Femur (tissue), 1 donor: ENCODE results near the gene VAPA.

ENCODE experiments used
- DNase-seq: peaks from one replicate; pipeline ENCODE4 v3.0.0-alpha.2; 2017

VAPA gene

DNA sequence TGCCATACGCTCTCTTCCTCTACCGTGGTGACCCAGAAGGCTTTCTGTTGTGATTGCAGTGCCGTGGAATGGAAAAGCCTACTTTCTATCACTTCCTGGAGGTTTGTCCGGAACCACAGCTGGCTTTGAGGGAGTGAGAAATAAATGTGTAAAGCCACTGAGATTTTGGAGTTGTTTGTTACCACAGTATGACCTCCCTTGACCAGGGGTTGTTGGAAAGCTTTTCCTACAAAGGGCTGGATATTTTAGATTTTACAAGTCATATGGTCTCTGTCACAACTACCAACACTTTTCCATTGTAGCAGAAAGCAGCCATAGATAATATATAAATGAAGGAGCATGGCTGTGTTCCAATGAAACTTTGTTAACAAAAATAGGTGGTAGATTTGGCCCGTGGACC, 70.3 kb downstream of the VAPA start:
- no peak for DNase-seq

DNA sequence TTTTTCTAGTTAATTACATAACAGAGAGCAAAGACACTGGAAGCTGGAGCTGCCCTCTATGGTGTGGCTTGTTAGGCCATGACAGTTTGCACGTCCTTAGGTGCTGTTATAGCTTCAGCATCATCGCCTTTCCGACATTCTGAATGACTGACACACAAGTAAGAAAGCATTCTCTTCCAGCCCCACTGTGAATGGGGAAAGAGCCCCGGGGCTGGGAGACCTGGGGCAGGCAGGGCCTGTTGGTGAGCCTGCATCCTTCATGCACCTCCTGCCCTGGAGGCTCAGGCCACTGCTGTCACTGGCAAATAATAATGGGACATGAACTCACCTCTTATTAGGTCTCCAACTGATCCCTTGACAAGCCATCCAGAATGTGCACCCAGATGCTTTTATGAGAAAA, 71.8 kb downstream of the VAPA start:
- DNase-seq = no peak

DNA sequence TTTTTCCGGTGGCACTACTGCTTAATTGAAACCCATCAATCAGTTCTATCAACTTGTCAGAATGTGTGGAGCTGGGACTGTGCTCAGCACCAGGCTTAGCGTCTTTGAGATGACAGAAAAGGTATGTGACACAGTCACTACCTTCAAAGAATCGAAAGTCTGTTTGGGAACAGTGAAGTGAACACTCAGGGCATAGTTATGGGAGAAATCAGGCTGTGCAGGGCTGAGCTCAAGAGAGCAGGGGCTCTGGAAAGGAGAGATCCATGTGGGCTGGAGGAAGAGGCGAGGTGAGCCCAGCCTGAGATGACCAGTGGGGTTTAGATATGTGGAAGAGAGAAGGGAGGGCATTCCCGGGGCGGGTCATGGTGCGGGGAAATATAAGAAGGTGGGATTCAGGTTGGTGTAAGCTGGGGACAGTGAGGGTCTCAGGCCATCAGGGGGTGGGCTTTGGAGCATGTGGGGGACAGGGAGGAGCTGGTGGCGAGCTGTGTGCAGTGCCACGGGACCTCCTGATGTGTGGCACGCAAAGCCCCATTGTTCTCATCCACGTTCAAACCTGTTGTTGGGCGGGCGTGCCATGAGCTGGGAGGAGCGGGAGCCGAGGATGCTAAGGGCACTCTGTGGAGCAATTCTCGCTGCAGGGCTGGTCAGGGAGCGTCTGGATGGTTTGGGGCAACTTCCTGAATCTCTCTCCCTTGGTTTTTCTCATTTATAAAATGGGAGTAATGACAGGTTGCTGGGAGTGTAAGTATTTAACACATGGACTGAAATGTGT, 72.5 kb downstream of the VAPA start:
- no peak for DNase-seq

DNA sequence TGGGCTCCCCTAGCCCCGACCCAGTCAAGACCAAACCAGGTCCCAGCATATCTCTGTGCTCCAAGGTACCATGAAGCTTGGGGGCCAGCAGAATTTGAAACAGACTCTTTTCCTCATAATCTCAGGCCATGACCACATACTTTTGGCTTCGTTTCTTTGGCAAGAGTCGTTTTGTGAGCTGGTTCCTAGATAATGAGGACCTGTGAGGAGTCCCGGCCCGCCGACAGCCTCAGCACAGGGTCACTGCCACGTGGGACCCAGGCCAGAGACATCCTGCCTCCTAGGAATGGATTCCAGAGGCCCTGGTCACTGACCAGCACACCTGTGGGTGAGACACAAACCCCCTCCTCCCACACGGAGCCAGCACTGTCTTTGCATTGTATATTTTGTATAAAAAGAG, 73.5 kb downstream of the VAPA start:
- DNase-seq = no peak

DNA sequence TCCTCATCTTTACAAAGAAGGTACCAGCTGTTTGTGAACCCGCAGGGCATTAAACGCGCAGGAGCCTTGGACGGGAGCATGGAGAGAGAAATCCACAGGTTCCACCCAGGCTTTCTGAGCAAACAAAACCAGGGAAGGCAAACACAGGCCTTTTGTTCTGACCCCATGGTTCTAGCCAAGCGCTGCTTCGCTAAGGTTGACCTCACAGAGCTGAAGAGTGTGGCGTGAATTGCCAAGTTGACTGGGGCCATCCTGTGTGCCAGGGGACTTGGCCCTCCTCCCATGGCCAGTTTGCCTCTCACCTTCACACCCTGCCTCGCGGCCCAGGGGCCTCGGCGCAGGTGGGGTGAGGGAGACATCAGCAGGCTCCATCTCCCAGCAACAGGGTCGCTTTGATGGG, 74.1 kb downstream of the VAPA start:
- DNase-seq = no peak

DNA sequence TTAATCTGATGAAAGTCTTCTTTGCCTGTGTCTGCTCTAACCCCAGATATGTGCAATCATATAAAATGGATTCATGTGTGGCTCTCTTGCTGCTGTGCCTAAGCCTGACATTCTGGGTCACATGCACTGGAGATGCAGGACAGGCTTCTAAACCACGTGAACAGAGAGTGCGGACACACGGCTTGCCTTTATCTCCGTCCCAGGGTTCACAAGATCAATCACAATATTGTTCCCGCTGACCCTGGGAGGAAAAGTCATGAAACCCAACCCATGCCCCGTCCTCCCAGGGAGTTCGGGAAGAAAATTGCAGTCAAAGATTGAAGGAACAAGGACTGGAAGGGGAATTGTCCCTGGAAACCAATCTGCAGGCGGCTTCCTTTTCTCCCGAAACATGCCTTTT, 74.8 kb downstream of the VAPA start:
- no peak for DNase-seq

DNA sequence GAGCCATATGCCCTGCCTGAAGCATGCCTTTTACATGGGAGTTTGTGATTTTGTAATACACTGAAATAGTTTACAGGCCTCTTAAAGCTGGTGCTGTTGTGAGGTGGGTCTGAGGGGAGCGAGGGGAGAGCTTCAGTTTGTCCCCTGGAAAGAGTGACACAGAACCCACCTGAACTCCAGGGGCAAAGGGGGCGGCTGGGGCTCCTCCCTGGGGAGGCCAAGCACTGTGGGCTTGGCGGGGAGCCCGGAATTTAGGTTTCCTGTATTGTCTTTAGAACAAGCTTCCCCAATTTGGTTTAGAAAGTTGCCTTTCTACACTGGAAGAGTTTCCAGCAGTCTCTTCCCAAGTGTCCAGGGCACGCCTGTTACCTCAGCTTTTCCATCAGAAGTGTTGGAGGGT, 75.7 kb downstream of the VAPA start:
- no peak for DNase-seq

DNA sequence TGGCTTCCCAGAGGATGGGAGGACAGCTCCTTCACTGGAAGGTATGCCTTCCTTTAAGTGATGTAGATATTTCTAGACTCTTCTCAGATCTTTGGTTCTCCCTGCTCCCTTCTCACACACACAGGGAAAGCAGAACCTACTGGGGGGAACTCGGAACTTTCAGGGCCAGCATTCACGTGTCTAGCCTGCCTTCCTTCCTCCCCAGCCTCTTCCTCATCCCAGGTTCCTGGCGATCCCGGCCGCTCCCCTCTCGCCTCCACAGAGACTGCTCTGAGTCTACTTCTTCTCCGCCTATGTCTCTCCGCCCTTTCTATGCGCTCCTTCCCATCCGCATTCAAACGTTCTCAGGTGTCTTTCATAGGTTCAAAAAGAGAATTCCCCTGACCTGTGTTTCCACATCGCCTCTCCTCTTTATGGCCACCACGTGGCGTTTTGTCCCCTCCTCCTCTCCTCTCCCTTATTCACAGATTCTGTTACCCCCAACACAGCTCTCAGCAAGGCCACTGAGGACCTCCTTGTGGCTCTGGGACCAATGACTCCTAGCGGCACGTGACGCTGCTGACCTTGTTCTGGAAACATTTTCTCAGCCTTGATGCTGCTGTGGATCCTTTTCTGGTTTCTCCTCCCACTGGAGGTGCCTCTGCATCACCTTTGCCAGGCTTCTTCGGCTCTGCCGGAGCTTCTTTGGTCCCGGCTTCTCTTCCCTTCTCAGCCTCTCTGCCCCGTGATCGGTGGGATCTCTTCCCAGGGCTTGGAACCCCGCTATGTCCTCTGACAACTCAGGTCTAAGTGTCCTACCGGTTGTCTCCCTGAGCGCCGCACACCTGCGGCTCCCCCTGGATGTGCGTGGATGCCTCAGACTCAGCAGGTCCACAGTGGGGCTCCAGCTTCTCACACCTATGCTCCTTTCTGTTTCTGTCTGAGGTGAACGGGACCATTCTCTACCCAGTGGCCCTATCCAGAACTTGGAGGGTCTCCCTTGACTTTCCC, 77.5 kb downstream of the VAPA start:
- no peak for DNase-seq

DNA sequence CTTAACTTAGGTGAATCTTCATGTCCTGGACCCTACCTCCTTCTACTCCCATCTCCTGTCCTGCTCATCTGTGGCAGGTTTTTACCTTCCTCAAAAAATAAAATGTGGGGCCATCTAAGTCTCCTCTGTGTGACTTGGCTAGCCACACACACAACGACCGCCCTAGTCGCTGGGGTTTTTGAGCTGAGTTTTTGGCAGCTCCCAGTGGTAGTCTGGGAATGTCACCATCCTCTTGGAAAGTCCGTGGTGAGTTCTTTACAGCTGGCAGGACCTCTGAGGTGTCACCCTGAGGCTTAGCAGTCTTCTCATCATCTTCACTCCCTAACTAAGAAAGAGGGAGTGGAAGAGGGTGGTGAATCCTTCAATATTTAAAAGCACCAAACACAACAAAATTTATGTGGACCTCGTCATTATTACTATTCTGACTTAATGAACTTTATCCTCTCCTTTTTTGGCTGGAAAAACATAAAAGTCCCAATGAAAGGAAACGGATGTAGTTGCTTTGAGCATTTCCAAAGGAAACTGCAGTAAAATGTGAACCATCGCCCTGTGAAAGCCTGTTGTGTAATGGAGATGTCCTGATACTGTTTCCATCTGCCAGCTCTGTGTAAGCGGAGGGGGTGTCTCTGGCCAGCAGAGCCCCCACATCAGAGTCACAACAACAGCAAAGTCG, 78.6 kb downstream of the VAPA start:
- DNase-seq = no peak

DNA sequence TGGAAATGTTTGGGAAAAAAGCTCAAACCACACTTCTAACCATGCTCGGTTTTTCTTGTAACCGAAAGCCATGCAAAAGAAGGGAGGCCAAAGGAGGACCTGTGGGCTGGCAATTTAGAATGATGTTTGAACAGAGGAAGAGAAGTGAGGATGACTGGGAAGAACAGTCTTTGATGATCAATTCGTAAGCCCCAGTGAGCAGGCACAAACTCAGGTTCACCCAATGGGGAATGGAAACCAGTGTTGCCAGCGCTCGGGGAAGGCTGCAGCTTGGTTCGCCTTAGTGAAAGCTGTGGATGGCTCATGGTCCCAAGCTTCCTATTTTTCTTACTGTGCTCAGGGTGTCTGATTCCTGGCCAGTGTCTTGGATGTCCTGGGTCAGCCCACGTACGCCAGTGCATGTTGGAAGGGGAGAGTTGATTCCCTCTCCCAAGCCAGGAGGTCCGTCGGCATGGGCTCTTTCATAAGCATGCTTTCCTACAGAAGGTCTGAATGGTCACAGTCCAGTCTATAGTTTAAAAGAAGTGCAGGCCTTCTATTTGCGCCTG, 79.2 kb downstream of the VAPA start:
- no peak for DNase-seq

DNA sequence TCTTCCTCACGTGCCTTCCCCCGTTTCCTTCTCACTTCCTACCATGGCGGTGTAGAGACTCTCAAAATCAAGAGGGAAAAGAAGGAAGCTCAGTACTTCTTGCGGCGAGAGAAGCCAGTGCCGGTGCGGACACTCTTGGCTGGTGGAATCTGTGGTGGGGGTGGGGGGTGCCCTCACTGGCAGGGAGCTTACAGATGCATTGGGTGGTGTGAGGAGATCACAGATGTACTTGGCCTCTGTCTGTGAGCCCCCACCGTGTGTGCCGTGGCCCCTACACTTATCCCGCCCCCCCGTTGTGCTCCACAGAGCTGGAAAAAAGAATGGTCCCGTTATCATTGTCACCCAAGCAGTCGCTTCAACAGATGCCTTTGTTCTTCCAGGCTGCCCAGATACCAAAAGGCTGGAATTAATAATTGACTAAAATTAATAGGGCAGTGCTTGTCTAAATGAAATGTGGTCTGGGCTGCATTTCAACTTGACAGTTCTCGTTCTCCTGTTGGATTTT, 79.8 kb downstream of the VAPA start:
- DNase-seq = no peak

DNA sequence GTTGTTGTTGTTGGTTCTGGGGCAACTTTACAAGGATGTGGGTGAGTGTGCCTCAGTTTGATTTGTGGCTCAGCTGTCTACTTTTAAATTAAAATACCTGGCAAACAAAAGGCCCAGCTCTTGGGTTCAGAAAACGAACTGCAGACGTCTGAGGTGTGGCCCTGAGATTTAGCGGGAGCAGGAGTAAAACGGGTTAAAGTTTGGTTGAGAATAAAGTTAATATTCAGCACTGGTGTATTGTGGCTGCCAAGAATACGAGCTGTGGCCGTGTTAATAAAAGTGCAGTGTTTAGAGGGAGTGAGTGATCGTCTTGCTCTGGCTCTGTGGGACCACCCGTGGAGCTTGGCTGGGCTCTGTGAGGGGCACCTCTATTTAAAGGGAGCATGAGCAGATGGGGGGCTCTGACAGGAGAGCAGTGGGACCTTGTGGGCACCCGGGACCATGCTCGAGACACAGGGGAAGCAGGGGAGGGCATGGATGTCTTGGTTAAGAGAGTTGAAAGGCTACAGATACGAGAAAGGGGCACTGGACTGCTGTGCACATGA, 80.3 kb downstream of the VAPA start:
- DNase-seq = no peak

DNA sequence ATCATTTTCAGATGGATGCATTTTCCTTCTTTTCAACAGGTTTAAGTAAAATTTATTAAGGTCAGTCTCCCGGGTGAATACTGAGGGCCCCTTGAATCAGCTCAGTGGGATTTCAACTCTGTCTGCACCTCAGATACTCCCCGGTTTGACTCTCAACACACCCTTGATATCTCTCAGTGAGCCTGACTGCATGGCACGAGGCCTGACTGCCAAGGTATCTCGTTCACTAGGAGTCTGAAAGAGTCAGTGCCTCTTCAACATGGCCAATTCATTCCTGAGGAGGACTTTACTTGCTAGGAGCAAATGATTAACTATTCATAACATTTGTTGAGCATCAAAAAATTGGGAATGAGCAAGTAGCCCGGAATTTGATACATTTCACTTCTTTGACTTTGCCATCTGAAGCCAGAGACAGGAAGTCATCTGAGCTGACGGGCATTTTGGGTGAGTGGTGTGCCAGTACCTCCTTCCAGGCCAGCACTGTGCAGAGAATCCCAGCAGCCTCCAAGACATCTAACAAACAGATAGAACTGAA, 81.0 kb downstream of the VAPA start:
- DNase-seq = no peak

DNA sequence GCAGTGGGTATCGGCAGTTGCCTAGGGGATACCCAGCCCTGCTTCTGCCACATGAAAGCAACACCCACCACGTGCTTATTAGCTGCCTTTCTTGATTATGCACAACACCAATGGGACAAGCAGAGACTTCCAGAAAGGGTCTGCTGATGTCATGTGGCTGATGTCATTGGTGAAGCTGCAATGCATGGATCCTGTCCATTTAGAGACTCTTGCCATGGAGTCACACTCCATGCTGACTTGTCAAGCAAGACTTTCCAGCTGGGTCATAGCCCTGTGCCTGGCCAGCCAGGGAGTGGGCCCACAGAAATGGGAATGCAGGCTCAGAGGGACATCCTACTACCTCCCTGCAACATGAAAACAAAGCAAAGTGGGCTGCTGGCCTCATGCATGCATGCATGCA, 81.8 kb downstream of the VAPA start:
- DNase-seq = no peak

DNA sequence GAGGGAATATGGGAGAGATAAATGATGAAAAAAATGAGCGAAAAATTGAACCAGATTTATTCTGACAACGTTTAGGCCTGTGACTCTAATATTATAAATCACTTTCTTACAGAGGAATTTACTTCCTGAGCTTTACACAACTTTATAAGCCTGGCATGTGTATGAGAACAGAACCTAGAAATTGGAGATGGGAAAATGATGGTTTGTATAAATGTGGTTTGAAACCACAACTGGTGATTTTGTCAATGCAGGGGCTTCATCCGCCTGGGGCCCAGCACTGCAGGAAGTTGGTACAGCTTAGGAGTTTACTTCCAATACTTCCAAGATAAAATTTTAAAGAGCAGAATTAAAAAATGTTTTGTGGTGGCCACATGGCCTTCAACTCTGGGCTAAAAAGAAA, 82.3 kb downstream of the VAPA start:
- DNase-seq = no peak

DNA sequence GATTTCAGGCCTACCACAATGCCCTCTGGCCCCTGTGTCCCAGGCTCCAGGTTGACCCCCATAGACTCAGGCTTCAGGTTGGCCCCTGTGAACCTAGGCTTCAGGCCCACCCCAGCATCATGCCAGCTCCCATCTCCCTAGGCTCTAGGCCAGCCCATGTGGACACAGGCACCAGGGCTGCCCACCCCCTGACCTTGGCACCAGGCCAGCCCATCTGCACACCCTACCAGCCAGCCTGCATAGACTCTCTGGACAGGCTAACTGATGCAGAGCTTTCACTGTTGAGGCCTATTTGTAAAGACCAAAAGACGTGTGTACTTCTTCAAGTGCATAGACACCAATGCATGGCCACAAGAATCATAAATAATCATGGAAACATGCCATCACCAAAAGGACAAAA, 83.9 kb downstream of the VAPA start:
- no peak for DNase-seq

DNA sequence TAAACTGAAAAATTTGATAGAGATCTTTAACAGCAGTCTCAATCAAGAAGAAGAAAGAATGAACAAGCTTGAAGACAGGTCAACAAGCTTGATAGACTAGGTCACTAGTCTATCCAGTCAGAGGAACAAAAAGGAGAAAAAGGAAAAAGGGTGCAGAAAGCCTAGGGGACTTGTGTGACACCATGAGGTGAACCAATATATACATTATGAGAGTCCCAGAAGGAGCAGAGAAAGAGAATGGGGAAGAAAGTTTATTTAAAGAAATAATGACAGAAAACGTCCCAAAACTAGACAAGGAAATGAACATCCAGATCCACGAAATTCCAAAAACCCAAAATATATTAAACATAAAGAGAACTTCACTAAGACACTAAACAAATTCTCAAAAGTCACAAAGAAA, 84.5 kb downstream of the VAPA start:
- no peak for DNase-seq

DNA sequence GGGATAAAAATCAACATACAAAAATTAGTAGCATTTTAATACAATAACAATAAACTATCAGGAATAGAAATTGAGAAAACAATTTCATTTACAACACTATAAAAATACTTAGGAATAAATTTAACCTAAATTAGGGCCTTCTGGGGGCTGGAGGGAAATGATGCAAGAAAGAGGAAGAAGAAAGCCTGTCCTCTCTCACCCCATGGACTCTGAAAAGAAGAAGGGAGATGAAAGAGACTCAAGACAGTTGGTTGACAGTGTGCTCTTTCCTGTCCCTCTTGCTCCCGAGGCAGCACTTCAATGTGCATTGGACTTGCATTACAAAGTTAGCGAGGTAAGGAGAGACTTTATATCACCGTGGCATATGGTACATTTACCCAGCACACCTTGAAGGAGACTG, 88.5 kb downstream of the VAPA start:
- DNase-seq = no peak

DNA sequence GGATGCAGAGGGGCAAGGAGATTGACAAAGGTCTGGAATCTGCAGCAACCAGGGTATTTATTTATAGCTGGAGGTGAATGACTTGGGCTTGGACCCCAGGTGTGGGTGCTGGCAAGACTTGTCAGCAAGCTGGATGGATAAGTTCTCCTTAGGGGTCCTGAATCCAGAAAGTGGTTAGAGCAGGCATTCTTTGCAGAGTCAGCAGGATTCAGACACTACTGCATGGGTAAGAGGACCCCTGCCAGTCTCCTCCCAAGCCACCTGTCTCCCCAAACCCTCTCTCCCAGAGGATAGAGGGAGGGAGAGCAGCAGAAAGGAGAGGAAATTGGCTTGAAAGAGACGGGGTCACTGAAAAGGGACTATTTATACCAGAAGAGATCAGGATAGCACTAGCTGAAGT, 89.5 kb downstream of the VAPA start:
- DNase-seq = no peak

DNA sequence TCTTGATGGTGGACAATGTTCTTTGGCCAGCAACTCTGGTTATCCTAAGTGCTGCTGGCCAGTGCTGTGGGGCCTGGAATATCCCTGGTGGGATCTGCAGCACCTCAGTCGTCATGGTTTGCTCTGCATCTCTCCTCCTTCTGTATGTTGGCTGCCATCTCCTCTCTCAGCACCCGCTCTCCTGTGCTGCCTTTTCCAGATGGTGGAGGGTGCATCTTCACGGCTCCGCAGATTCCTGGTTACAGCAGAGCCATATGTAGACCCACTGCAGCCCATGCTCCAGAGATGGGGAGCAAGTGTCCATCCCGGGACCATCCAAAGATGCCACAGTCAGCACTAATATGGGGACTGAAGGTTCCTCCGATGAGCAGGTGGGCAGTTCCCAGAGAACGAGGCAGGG, 90.0 kb downstream of the VAPA start:
- DNase-seq = no peak

DNA sequence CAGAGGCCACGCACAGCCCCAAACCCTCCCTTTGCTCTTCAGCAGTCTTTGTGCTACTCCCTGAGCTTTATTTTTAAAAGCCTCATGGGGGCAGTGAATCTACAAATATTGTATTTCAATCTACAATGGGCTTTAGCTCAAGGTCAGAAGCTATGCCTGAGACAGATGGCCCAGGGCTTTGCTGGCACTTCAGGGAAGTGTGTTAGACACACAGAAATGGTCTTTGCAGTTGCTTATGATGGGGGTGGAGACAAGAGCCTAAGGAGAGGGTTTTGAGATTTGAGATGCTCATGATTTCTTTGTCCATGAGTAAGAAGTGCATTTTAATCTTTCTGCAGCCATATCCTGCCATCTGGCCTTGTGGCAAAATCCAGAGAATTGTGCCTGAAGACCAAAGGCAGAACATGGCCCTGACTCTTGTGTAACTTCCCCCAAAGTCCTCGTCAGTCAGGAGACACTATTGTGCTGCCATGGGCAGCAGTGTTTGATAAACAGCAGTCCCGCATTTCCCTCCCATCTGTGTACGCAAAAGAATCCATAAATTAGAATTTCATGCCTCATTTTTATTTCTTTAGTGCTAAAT, 92.6 kb downstream of the VAPA start:
- DNase-seq = no peak

DNA sequence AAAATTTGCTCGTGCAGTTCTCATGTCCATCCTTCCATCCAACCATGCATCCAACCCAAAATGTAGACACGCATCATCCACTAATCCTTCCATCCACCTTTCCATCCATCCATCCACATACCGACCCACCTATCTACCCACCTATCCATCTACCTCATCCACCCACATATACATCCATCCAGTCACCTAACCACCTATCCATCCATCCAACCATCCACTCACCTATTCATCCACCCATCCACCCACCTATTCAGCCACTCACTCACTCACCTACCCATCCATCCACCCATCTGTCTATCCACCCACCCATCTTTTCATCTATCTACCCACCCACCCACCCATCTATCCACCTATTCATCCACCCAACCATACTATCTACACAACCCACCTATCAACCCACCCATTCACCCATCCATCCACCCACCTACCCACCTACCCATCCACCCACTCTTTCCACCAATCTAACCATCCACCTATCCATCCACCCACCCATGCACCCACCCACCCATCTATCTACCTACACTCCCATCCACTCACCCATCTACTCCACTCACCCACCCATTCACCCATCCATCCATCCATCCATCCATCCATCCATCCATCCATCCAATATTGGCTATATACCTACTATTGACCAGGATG, 94.3 kb downstream of the VAPA start:
- no peak for DNase-seq
